SHP77 treated with DMSO at 0.1 percent for 48 hours (cell line): Measurements from ENCODE around the gene GALNT2.

ENCODE experiments used
- DNase-seq: peaks from one replicate; lab custom pipeline; 2025; lab: John Stamatoyannopoulos, UW

GALNT2 gene

GRCh38 chr1:230072296-230072695, 5.3 kb downstream of the GALNT2 start:
- no peak for DNase-seq

- DNase-seq, result no peak
These were observed 5.8 kb downstream of the GALNT2 start for GRCh38 chr1:230072866-230073265.

GRCh38 chr1:230073371-230074035, 6.5 kb downstream of the GALNT2 start:
- DNase-seq, result no peak

GRCh38 chr1:230074270-230074669, 7.2 kb downstream of the GALNT2 start:
- DNase-seq, result no peak

- DNase-seq, result no peak
These were observed 7.7 kb downstream of the GALNT2 start for GRCh38 chr1:230074762-230075161.

GRCh38 chr1:230076121-230076520, 9.1 kb downstream of the GALNT2 start:
- DNase-seq, result no peak

- no peak for DNase-seq
These were observed 10.0 kb downstream of the GALNT2 start for GRCh38 chr1:230077011-230077410.

GRCh38 chr1:230077436-230078213, 10.6 kb downstream of the GALNT2 start:
- no peak for DNase-seq

- no peak for DNase-seq
These were observed 12.4 kb downstream of the GALNT2 start for GRCh38 chr1:230079199-230080024.

- no peak for DNase-seq
These were observed 13.8 kb downstream of the GALNT2 start for GRCh38 chr1:230080822-230081221.

GRCh38 chr1:230081751-230082150, 14.7 kb downstream of the GALNT2 start:
- no peak for DNase-seq

- no peak for DNase-seq
These were observed 15.2 kb downstream of the GALNT2 start for GRCh38 chr1:230082211-230082610.

- no peak for DNase-seq
These were observed 16.0 kb downstream of the GALNT2 start for GRCh38 chr1:230083053-230083452.

- no peak for DNase-seq
These were observed 16.8 kb downstream of the GALNT2 start for GRCh38 chr1:230083746-230084407.

- no peak for DNase-seq
These were observed 17.6 kb downstream of the GALNT2 start for GRCh38 chr1:230084408-230085177.

GRCh38 chr1:230085178-230085515, 18.1 kb downstream of the GALNT2 start:
- DNase-seq, result no peak

- no peak for DNase-seq
These were observed 19.1 kb downstream of the GALNT2 start for GRCh38 chr1:230086151-230086550.

- no peak for DNase-seq
These were observed 20.1 kb downstream of the GALNT2 start for GRCh38 chr1:230087028-230087716.

- DNase-seq, result no peak
These were observed 20.7 kb downstream of the GALNT2 start for GRCh38 chr1:230087717-230088105.

GRCh38 chr1:230090194-230090711, 23.2 kb downstream of the GALNT2 start:
- no peak for DNase-seq
